Testis (tissue), 2 donors: ENCODE results near the gene FAM53A.

ENCODE experiments used
- POLR2A ChIP-seq: fragments of 450-650 bp; IDR thresholded peaks from one replicate; pipeline ENCODE4 v1.6.1; 2017; ENCODE audit warnings: antibody characterized with exemption, mild to moderate bottlenecking, moderate library complexity
- TF ChIP-seq, protein P1 (sequence below), 3 experiments: fragments of 450-650 bp in 2 of 3; fragments of 200-600 bp in 1 of 3; sonication (generic) in 1 of 3; IDR thresholded peaks; one replicate each; pipeline ENCODE4 v1.5.1; 2016 to 2019; ENCODE audit warnings: antibody characterized with exemption in 3 of 3, mild to moderate bottlenecking in 2 of 3, moderate library complexity in 1 of 3

GRCh38 chr4:1727117-1728031 is 43.3 kb upstream of the FAM53A start:
- TF ChIP-seq, protein P1, sequence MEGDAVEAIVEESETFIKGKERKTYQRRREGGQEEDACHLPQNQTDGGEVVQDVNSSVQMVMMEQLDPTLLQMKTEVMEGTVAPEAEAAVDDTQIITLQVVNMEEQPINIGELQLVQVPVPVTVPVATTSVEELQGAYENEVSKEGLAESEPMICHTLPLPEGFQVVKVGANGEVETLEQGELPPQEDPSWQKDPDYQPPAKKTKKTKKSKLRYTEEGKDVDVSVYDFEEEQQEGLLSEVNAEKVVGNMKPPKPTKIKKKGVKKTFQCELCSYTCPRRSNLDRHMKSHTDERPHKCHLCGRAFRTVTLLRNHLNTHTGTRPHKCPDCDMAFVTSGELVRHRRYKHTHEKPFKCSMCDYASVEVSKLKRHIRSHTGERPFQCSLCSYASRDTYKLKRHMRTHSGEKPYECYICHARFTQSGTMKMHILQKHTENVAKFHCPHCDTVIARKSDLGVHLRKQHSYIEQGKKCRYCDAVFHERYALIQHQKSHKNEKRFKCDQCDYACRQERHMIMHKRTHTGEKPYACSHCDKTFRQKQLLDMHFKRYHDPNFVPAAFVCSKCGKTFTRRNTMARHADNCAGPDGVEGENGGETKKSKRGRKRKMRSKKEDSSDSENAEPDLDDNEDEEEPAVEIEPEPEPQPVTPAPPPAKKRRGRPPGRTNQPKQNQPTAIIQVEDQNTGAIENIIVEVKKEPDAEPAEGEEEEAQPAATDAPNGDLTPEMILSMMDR (IDR thresholded peaks at IDR 0.05), result no peak
- no peak for TF ChIP-seq POLR2A
